ENCODE measurements around the gene SCGB1D1.

GRCh38 chr11:62151737-62152102, 38.3 kb upstream of the SCGB1D1 start:
- TF ChIP-seq EZH2 (IDR thresholded peaks at IDR 0.05; ENCODE audit: borderline replicate concordance, insufficient read depth, low read length, poor library complexity, severe bottlenecking) (no peak), TAF1 (IDR thresholded peaks at IDR 0.05; ENCODE audit: low read depth) (no peak), POLR2AphosphoS5 (IDR thresholded peaks at IDR 0.05) (no peak)

All from neural cell (in vitro differentiated cells).